Measurements from ENCODE around the gene ZNF626.
"Not testable (repeated sequence)": the region's sequence is repeated elsewhere in the genome, so short reads cannot be mapped to it uniquely, and the experiment has no call there.

ZNF626 gene

GRCh38 chr19:20661150-20661819 is at the start of gene ZNF626:
Gene ZNF626, minus strand, starts transcription at chr19:20661571. Its CDS starts 125 bp downstream, at chr19:20661446.
- DNase-seq, result peak; percentile 95

DNA sequence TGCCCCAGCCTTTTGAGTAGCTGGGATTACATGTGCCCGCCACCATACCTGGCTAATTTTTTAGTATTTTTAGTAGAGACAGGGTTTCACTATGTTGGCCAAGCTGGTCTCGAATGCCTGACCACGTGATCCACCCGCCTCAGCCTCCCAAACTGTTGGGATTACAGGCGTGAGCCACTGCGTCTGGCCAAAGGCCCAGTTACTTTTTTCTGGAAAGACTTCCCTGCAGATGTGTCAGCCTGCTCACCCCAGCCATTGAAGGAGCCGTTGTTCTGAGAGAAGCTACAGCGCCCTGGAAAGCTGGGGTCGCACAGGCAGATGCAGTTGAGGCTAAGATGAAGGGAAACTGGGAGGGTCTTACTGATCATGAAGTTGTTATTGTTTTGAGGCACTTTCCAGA is 7.9 kb upstream of the ZNF626 start:
- no peak for DNase-seq

- no peak for DNase-seq
Measured at GRCh38 chr19:20667281-20667680, 5.9 kb upstream of the ZNF626 start.

GRCh38 chr19:20664901-20665781 is 3.8 kb upstream of the ZNF626 start:
- no peak for DNase-seq

GRCh38 chr19:20664475-20664874 is 3.1 kb upstream of the ZNF626 start:
- not testable (repeated sequence) for DNase-seq

DNA sequence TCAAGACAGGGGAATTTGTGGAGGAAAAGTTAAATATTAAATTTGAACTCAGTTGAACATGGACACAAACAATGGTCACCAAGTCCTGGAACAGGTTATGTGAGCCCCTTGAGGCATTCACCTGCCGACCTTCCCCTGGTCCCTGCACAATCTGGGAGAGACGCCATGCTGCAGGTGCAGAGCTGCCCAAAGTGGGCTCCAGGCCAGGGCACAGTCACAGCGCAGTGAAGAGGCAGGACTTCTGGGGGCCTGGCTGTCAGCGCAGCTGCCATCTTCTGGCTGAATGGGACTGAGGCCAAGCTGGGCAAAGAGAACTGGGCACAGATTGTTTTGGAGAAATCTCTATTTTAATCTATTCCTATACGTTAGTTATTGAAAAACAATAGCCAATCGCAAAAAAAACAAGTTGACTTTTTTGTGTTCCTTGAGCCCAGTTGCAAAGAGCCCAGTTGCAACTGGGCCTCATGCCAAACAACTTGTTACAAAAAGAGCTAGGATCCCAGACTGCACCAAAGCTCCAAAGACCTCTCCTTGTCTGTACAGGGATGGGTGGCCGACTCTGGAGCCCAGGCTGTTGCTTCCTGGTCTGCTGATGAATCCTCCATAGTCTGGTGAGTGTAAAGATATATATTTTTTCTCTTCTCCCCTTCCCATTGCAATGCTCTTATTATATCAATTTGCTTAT is 1.2 kb upstream of the ZNF626 start:
- no peak for DNase-seq

- DNase-seq, result peak; percentile 24
Measured at GRCh38 chr19:20660473-20661140, 764 bp downstream of the ZNF626 start.

GRCh38 chr19:20640545-20640944 is 20.8 kb downstream of the ZNF626 start:
- no peak for DNase-seq

GRCh38 chr19:20640023-20640422 is 21.3 kb downstream of the ZNF626 start:
- no peak for DNase-seq

DNA sequence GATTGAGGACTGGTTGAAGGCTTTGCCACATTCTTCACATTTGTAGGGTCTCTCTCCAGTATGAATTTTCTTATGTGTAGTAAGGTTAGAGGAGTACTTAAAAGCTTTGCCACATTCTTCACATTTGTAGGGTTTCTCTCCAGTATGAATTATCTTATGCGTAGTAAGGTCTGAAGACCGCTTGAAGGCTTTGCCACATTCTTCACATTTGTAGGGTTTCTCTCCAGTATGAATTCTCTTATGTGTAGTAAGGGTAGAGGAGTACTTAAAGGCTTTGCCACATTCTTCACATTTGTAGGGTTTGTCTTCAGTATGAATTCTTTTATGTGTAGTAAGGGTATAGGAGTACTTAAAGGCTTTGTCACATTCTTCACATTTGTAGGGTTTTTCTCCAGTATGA is 36.8 kb downstream of the ZNF626 start:
- not testable (repeated sequence) for DNase-seq

GRCh38 chr19:20616071-20616470 is 45.3 kb downstream of the ZNF626 start:
- DNase-seq, result no peak

- DNase-seq, result not testable (repeated sequence)
Measured at GRCh38 chr19:20614971-20615370, 46.4 kb downstream of the ZNF626 start.

GRCh38 chr19:20612711-20613316 is 48.6 kb downstream of the ZNF626 start:
- DNase-seq, result no peak

- no peak for DNase-seq
Measured at GRCh38 chr19:20611866-20612265, 49.5 kb downstream of the ZNF626 start.

DNA sequence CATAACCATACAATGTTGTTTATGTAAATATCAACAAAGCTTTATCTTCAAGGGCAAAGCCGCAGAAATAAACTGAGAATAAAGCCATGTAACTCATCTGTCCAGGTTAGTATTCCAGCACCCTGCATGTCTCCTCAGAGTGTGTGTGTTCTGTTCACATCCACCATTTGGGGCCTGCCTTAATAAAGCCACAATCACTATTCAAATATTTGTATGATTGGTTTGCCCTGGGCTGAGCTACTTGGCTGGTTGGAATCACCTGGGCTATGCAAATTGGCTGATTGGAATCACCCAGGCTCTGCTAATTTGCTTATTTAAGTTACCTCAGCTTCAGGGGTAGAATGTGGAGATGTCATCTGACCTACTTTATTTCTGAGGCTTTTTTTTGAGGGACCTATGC is 53.4 kb downstream of the ZNF626 start:
- no peak for DNase-seq
